NB4 (cell line): Measurements from ENCODE around the gene MIAT.

Experiments
- MYC ChIP-seq: IDR thresholded peaks from 2 replicates; pipeline ENCODE4 v1.6.1; 2011; ENCODE audit warnings: low read depth, low read length
- POLR2A ChIP-seq: IDR thresholded peaks from 2 replicates; pipeline ENCODE4 v1.6.1; 2011; ENCODE audit warnings: mild to moderate bottlenecking; ENCODE audit not compliant: insufficient read length; ENCODE audit errors: extremely low read depth
- TF ChIP-seq, protein P1 (sequence below): IDR thresholded peaks from 2 replicates; pipeline ENCODE4 v1.6.1; 2011; ENCODE audit warnings: low read depth, low read length
- TF ChIP-seq, protein P2 (sequence below): IDR thresholded peaks from one replicate; pipeline ENCODE4 v1.5.1; 2012; ENCODE audit warnings: low read depth, low read length

DNA sequence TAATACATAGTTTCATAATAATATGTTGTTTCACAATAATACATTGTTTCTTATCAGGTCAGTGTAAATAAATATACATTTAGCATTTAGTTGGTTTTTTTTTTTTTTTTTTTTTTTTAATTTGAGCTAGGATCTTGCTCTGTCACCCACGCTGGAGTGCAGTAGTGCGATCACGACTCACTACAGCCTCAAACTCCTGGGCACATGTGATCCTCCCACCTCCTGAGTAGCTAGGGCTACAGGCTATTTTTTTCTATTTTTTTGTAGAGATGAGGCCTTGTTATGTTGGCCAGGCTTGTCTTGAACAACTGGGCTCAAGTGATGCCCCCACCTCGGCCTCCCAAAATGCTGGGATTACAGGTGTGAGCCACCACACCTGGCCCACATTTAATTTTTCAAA is 43.5 kb downstream of the MIAT start:
- TF ChIP-seq, protein P1, sequence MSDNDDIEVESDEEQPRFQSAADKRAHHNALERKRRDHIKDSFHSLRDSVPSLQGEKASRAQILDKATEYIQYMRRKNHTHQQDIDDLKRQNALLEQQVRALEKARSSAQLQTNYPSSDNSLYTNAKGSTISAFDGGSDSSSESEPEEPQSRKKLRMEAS, result no peak
- TF ChIP-seq, protein P2, sequence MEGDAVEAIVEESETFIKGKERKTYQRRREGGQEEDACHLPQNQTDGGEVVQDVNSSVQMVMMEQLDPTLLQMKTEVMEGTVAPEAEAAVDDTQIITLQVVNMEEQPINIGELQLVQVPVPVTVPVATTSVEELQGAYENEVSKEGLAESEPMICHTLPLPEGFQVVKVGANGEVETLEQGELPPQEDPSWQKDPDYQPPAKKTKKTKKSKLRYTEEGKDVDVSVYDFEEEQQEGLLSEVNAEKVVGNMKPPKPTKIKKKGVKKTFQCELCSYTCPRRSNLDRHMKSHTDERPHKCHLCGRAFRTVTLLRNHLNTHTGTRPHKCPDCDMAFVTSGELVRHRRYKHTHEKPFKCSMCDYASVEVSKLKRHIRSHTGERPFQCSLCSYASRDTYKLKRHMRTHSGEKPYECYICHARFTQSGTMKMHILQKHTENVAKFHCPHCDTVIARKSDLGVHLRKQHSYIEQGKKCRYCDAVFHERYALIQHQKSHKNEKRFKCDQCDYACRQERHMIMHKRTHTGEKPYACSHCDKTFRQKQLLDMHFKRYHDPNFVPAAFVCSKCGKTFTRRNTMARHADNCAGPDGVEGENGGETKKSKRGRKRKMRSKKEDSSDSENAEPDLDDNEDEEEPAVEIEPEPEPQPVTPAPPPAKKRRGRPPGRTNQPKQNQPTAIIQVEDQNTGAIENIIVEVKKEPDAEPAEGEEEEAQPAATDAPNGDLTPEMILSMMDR, result no peak
- TF ChIP-seq POLR2A (no peak), MYC (no peak)
